ENCODE results near the gene OR52B2. TPM values are rescaled to one million over a fixed set of nuclear protein-coding genes. Genes with fewer than 3 reads are reported as not detected.
"Not testable (repeated sequence)": the region's sequence is repeated elsewhere in the genome, so short reads cannot be mapped to it uniquely, and the experiment has no call there.

Gene OR52B2
- total RNA-seq, 1 donor from 2014 or later = not detected

DNA sequence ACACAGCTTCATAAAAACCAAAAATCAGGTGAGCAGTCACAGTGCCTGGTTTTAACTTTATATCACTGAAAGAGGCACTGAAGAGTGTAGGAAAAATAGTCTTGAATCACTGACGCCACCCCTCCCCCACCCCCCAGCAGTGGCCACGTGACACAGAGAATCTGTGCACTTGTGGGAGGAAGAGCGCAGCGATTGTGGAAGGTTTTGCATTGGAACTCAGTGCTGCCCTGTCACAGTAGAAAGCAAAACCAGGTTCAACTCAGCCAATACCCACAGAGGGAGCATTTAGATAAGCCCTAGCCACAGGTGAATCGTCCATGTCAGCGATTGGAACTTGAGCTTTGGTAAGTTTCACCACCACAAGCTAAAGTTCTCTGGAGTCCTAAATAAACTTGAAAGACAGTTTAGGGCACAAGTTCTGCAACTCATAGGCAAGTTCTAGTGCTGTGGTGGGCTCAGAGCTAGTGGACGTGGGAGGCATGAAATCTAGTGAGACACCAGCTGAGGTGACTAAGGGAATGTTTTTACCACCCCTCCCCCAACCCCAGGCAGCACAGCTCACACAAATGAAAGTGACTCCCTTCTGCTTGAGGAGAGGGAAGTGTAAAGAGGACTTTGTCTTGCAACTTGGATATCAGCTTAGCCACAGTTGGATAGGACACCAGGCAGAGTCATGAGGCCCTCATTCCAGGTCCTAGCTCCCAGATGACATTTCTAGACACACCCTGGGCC, 13.3 kb downstream of the OR52B2 start:
- TF ChIP-seq, protein P1, sequence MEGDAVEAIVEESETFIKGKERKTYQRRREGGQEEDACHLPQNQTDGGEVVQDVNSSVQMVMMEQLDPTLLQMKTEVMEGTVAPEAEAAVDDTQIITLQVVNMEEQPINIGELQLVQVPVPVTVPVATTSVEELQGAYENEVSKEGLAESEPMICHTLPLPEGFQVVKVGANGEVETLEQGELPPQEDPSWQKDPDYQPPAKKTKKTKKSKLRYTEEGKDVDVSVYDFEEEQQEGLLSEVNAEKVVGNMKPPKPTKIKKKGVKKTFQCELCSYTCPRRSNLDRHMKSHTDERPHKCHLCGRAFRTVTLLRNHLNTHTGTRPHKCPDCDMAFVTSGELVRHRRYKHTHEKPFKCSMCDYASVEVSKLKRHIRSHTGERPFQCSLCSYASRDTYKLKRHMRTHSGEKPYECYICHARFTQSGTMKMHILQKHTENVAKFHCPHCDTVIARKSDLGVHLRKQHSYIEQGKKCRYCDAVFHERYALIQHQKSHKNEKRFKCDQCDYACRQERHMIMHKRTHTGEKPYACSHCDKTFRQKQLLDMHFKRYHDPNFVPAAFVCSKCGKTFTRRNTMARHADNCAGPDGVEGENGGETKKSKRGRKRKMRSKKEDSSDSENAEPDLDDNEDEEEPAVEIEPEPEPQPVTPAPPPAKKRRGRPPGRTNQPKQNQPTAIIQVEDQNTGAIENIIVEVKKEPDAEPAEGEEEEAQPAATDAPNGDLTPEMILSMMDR (conservative IDR thresholded peaks at IDR 0.05; ENCODE audit: low read depth, low read length) = no peak
- no peak overlapping the region for H3K4me3 ChIP-seq (ENCODE audit: low read depth, low read length)
- no peak for DNase-seq (ENCODE audit: low read depth)

DNA sequence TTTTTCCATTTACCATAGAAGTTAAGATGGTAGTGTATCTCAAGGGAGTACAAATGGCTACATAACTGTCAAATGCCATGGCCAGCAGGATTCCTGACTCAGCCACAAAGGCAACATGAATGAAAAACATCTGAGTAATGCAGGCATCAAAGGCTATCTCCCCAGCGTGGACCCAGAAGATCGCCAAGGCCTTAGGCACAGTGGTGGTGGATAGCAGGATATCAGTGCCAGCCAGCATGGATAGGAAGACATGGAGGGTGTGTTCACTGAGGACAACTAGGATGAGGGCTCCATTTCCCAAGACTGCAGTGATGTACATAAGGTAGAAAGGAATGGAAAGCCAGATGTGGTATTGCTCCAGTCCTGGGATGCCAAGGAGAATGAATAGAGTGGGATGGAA, 18.0 kb downstream of the OR52B2 start:
- DNase-seq (ENCODE audit: low read depth) = no peak
- TF ChIP-seq, protein P1 (conservative IDR thresholded peaks at IDR 0.05; ENCODE audit: low read depth, low read length) = no peak
- no peak overlapping the region for H3K4me3 ChIP-seq (ENCODE audit: low read depth, low read length)

DNA sequence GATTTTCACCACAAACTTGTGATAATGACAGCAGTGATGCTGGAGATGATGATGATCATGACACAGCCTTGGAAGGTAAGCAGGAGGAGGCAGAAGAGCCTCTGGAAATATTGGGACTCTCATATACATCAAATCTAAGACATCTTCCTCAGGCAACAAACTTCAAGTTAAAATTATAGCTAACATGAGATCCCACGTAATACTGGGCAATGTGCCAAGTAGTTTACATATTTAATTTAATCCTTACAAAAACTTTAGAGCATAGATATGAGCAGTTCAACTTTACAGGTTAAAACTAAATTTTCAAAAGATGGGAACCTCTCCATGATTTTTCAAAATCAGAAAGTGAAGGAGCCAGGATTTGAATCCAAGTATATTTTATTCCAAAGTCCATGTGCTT, 19.0 kb downstream of the OR52B2 start:
- TF ChIP-seq, protein P1 (conservative IDR thresholded peaks at IDR 0.05; ENCODE audit: low read depth, low read length) = no peak
- H3K4me3 ChIP-seq (ENCODE audit: low read depth, low read length) = no peak overlapping the region
- DNase-seq (ENCODE audit: low read depth) = no peak

DNA sequence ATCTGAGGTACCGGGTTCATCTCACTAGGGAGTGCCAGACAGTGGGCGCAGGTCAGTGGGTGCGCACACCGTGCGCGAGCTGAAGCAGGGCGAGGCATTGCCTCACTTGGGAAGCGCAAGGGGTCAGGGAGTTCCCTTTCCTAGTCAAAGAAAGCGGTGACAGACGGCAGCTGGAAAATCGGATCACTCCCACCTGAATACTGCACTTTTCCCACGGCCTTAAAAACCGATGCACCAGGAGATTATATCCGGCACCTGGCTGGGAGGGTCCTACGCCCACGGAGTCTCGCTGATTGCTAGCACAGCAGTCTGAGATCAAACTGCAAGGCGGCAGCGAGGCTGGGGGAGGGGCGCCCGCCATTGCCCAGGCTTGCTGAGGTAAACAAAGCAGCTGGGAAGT, 26.4 kb downstream of the OR52B2 start:
- H3K4me3 ChIP-seq (ENCODE audit: low read depth, low read length); DNase-seq (ENCODE audit: low read depth): not testable (repeated sequence)

DNA sequence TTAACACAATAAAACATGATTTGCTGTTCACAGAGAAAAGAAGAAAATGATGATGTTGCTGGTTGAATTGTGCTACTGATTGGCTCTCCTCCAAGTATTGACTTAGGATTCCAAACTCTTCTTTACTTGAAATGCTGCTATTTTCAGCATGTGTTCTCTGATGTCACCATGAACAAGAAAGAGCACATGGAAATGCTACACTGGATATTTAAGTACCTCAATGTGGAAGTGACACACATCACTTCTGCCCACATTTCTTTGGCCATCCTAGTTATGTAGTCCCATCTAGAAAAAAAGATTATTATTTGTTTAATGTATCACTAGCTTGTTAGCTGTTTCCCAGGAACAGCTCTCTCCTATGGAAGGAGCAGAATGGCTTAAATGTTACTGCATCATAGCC, 27.2 kb downstream of the OR52B2 start:
- no peak for DNase-seq (ENCODE audit: low read depth)
- no peak overlapping the region for H3K4me3 ChIP-seq (ENCODE audit: low read depth, low read length)
- TF ChIP-seq, protein P1 (conservative IDR thresholded peaks at IDR 0.05; ENCODE audit: low read depth, low read length) = no peak

DNA sequence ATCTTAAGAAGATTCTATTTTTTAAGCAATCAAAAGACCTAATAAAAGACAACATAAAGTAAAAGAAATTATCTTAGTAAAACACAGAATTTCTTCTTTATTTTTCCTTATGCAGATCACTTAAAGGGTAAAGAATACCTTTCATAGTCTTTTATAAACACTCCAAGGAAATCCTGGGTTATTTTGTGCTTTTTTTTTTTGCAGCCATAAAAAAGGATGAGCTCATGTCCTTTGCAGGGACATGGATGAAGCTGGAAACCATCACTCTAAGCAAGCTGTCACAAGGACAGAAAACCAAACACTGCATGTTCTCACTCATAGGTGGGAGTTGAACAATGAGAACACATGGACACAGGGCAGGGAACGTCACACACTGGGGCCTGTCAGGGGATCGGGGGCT, 34.2 kb downstream of the OR52B2 start:
- H3K4me3 ChIP-seq (ENCODE audit: low read depth, low read length); DNase-seq (ENCODE audit: low read depth): not testable (repeated sequence)

DNA sequence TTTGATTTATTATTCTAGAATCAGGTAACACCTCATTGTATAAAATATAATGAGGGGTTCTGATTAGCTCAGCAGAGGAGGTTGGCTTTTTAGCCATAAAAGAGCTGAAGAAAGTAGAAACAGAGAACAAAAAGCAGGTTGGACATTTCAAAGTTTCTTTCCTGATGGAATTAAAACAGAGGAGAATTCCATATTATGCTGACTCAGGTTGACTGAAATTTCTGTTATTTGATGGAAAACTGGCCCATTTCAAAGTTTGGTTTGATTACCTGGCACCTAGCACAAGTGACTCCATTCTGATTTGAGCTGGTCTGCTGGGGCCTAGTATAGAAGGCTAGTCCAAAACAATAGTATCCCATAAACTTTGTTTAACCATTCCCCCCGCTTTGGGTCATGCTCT, 37.7 kb downstream of the OR52B2 start:
- H3K4me3 ChIP-seq (ENCODE audit: low read depth, low read length) = no peak overlapping the region
- TF ChIP-seq, protein P1 (conservative IDR thresholded peaks at IDR 0.05; ENCODE audit: low read depth, low read length) = no peak
- no peak for DNase-seq (ENCODE audit: low read depth)

DNA sequence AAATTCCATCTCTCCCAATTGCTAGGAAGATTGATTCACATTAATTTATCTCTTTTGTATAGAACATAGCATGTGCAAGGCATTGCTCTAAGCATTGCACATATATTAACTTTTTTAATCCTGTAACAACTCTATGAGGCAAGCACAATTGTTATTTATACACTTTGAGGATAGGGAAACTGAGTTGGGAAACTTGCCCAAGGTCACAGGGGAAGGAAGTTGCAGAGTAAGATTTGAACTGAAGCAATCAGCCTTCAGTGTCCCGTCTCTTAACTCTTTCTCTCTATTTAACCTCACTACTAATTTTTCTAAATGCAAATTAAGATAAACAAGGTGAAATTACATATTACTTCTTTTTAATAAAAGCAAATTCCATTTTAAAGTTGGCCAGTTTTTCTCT, 40.5 kb downstream of the OR52B2 start:
- no peak for DNase-seq (ENCODE audit: low read depth)
- TF ChIP-seq, protein P1 (conservative IDR thresholded peaks at IDR 0.05; ENCODE audit: low read depth, low read length) = no peak
- H3K4me3 ChIP-seq (ENCODE audit: low read depth, low read length) = no peak overlapping the region
